SK-N-SH (cell line): ENCODE measurements around the gene ARAP1. TPM values are rescaled to one million over a fixed set of nuclear protein-coding genes. Genes with fewer than 3 reads are reported as not detected.

Experiments
- CTCF ChIA-PET: fragments of 300-600, 350-600 bp; formaldehyde crosslinking; extraction: SDS; loops from one replicate; lab custom pipeline; 2021; lab: Yijun Ruan, JAX
- POLR2A ChIA-PET: fragments of 350-600 bp; sonication (Branson Sonifier 250); formaldehyde crosslinking; extraction: SDS; loops from one replicate; lab custom pipeline; 2020; ENCODE audit warnings: antibody characterized with exemption, inconsistent platforms; lab: Yijun Ruan, JAX
- DNase-seq: peaks from one replicate; pipeline ENCODE4 v3.0.0; 2012
- H2AFZ ChIP-seq: fragments of 200-600 bp; sonication (generic); 2 replicates; pipeline ENCODE4 v1.8.1; 2016; ENCODE audit warnings: antibody characterized with exemption, mild to moderate bottlenecking, low read depth
- H3F3A ChIP-seq: fragments of 200-600 bp; sonication (generic); replicated peaks from 2 replicates; pipeline ENCODE3; 2016; ENCODE audit warnings: antibody characterized with exemption, mild to moderate bottlenecking; ENCODE audit not compliant: insufficient read depth
- H3K27ac ChIP-seq, 2 experiments: fragments of 200-500 bp in 1 of 2; fragments of 200-600 bp in 1 of 2; sonication (Bioruptor generic) in 1 of 2; sonication (generic), shearing (Covaris generic) in 1 of 2; 2 replicates each; pipeline versions ENCODE4 v1.5.1 to v1.6.1; 2014 to 2016; ENCODE audit warnings: low read depth in 2 of 2, inconsistent platforms in 1 of 2, low read length in 1 of 2, mild to moderate bottlenecking in 1 of 2, mixed read lengths in 1 of 2
- H3K27me3 ChIP-seq: fragments of 200-600 bp; sonication (generic), shearing (Covaris generic); 2 replicates; pipeline ENCODE4 v1.6.1; 2016; ENCODE audit warnings: mixed run types; ENCODE audit not compliant: insufficient read depth
- H3K36me3 ChIP-seq, 2 experiments: fragments of 200-500 bp in 1 of 2; fragments of 200-600 bp in 1 of 2; sonication (Bioruptor generic) in 1 of 2; sonication (generic) in 1 of 2; replicated peaks in 1 of 2; 2 replicates each; pipeline versions ENCODE3 to v1.5.1; 2014 to 2016; ENCODE audit warnings: low read length in 1 of 2, mild to moderate bottlenecking in 1 of 2; ENCODE audit not compliant: insufficient read depth in 2 of 2, control insufficient read depth in 1 of 2
- H3K4me1 ChIP-seq, 2 experiments: fragments of 200-500 bp in 1 of 2; fragments of 200-600 bp in 1 of 2; sonication (Bioruptor generic) in 1 of 2; sonication (generic), shearing (Covaris generic) in 1 of 2; 2 replicates each; pipeline versions ENCODE4 v1.5.1 to v1.6.1; 2014 to 2016; ENCODE audit warnings: low read depth in 1 of 2, low read length in 1 of 2, mixed run types in 1 of 2; ENCODE audit not compliant: insufficient read depth in 2 of 2, control insufficient read depth in 1 of 2
- H3K4me2 ChIP-seq: fragments of 200-600 bp; sonication (generic), shearing (Covaris generic); 2 replicates; pipeline ENCODE4 v1.6.1; 2017; ENCODE audit warnings: mixed run types
- H3K4me3 ChIP-seq, 2 experiments: fragments of 200-500 bp in 1 of 2; fragments of 200-600 bp in 1 of 2; sonication (Bioruptor generic) in 1 of 2; sonication (generic), shearing (Covaris generic) in 1 of 2; 2 replicates each; pipeline versions ENCODE4 v1.5.1 to v1.8.1; 2014 to 2016; ENCODE audit warnings: low read depth in 2 of 2, inconsistent platforms in 1 of 2, low read length in 1 of 2, mild to moderate bottlenecking in 1 of 2, mixed read lengths in 1 of 2, moderate library complexity in 1 of 2
- H3K79me2 ChIP-seq: fragments of 200-600 bp; sonication (generic); 2 replicates; pipeline ENCODE4 v1.8.1; 2017; ENCODE audit warnings: mild to moderate bottlenecking; ENCODE audit not compliant: insufficient read depth
- H3K9ac ChIP-seq: fragments of 200-600 bp; sonication (generic); 2 replicates; pipeline ENCODE4 v1.6.1; 2017; ENCODE audit warnings: mixed run types
- H3K9me2 ChIP-seq: fragments of 200-600 bp; sonication (generic); 2 replicates; pipeline ENCODE4 v1.6.1; 2017; ENCODE audit warnings: mixed run types
- H3K9me3 ChIP-seq: fragments of 200-600 bp; sonication (generic); 2 replicates; pipeline ENCODE4 v1.6.1; 2017; ENCODE audit warnings: mixed run types, mild to moderate bottlenecking, moderate library complexity
- H4K20me1 ChIP-seq: fragments of 200-600 bp; sonication (generic); 2 replicates; pipeline ENCODE4 v1.6.1; 2017; ENCODE audit warnings: mild to moderate bottlenecking, mixed run types; ENCODE audit not compliant: insufficient read depth
- CHD2 ChIP-seq: fragments of 150-350 bp; IDR thresholded peaks from 2 replicates; pipeline ENCODE4 v1.6.1; 2018; ENCODE audit warnings: low read length; ENCODE audit not compliant: partially characterized antibody
- GABPA ChIP-seq: IDR thresholded peaks from 2 replicates; pipeline ENCODE4 v1.4.0; 2012; ENCODE audit warnings: low read depth, mild to moderate bottlenecking
- IRF3 ChIP-seq: fragments of 150-350 bp; IDR thresholded peaks from 2 replicates; pipeline ENCODE4 v1.6.1; 2016; ENCODE audit warnings: mild to moderate bottlenecking, low read depth, low read length
- MAX ChIP-seq: IDR thresholded peaks from 2 replicates; pipeline ENCODE4 v1.4.0; 2012; ENCODE audit warnings: low read depth
- MEF2A ChIP-seq: IDR thresholded peaks from 2 replicates; pipeline ENCODE4 v1.4.0; 2012; ENCODE audit warnings: low read depth, borderline replicate concordance
- NFIC ChIP-seq: IDR thresholded peaks from 2 replicates; pipeline ENCODE4 v1.4.0; 2012; ENCODE audit warnings: borderline replicate concordance
- PBX3 ChIP-seq: IDR thresholded peaks from 2 replicates; pipeline ENCODE4; 2012
- POLR2AphosphoS5 ChIP-seq: IDR thresholded peaks from 2 replicates; pipeline ENCODE4 v1.6.1; 2012; ENCODE audit warnings: low read depth, low read length
- RFX5 ChIP-seq: IDR thresholded peaks from 2 replicates; pipeline ENCODE4 v1.6.1; 2012; ENCODE audit warnings: mild to moderate bottlenecking, improper control_type of control experiment, low read length
- SMC3 ChIP-seq: IDR thresholded peaks from 2 replicates; pipeline ENCODE4 v1.6.1; 2012; ENCODE audit warnings: low read depth, low read length, improper control_type of control experiment
- TAF1 ChIP-seq: IDR thresholded peaks from 2 replicates; pipeline ENCODE4 v1.6.1; 2012; ENCODE audit warnings: low read depth, mild to moderate bottlenecking, low read length, moderate library complexity, borderline replicate concordance
- USF1 ChIP-seq: IDR thresholded peaks from 2 replicates; pipeline ENCODE4 v1.4.0; 2012; ENCODE audit warnings: low read depth, borderline replicate concordance
- YY1 ChIP-seq: IDR thresholded peaks from 2 replicates; pipeline ENCODE4 v1.4.0; 2012; ENCODE audit warnings: low read depth, mild to moderate bottlenecking
- WGBS: methylation state at CpG from one replicate; pipeline ENCODE4 v1.1.6; 2017; ENCODE audit warnings: low lambda C conversion rate; 5-methylcytosine and 5-hydroxymethylcytosine counted together
- polyA plus RNA-seq, 3 experiments: library from polyadenylated mRNA; depleted of rRNA; stranded (reverse); fragments of >200 nt; gene quantifications; 2 replicates each; pipeline ENCODE4 v1.2.3, GENCODE V29; 2012

Gene ARAP1
- polyA plus RNA-seq, 1 of the 3 experiments (the other 2 are of a cell fraction): 56.6 TPM

GRCh38 chr11:72745925-72746550 is 6.2 kb downstream of the ARAP1 start:
- ChIA-PET CTCF (interaction anchor here (0.7 to 4.0 kb wide), 7 partner anchors 9 to 543 kb away, joined by 3 to 20 read pairs (median 3); partner anchors contain the start of gene STARD10), POLR2A (interaction anchor here (1.0 kb wide), 1 partner anchor 23 kb away, joined by 5 read pairs; no protein-coding TSS in a partner anchor)
- H3K27me3 ChIP-seq: no peaks in the 10 kb centered on the region
- H3K4me2 ChIP-seq: no peak overlapping the region
- peaks cover 24% of the 10 kb centered on the region; the same call in 1 of the 2 replicates for H3K79me2 ChIP-seq
- H3K27ac ChIP-seq: peak overlapping the region in 1 of 2 experiments; percentile 77; a peak in 1 of 4 replicates
- H3K9ac ChIP-seq: no peak overlapping the region
- 75% methylated on average over 8 of the region's 11 CpGs for WGBS
- H3K4me3 ChIP-seq: no peak overlapping the region
- no peaks in the 10 kb centered on the region for H3F3A ChIP-seq
- no peaks in the 10 kb centered on the region for H3K9me3 ChIP-seq
- H4K20me1 ChIP-seq: no peaks in the 10 kb centered on the region; the same call in 1 of the 2 replicates
- peak; percentile 71 for DNase-seq
- no peaks in the 10 kb centered on the region for H3K36me3 ChIP-seq
- no peaks in the 10 kb centered on the region for H3K9me2 ChIP-seq
- peaks cover 0 to 60% of the 10 kb centered on the region in 2 experiments; a peak in 2 of 4 replicates for H3K4me1 ChIP-seq
- H2AFZ ChIP-seq: no peak overlapping the region
- TF ChIP-seq PBX3: no peak
- TF ChIP-seq POLR2AphosphoS5: no peak
- TF ChIP-seq MAX: no peak
- no peak for TF ChIP-seq YY1
- no peak for TF ChIP-seq RFX5
- no peak for TF ChIP-seq CHD2
- no peak for TF ChIP-seq TAF1
- no peak for TF ChIP-seq IRF3
- no peak for TF ChIP-seq NFIC
- no peak for TF ChIP-seq MEF2A
- TF ChIP-seq SMC3: no peak
- TF ChIP-seq GABPA: no peak

- H3K27me3 ChIP-seq: no peaks in the 10 kb centered on the region
- H3K9ac ChIP-seq: no peak overlapping the region
- H3K4me1 ChIP-seq: peaks cover 0 to 61% of the 10 kb centered on the region in 2 experiments; a peak in 2 of 4 replicates
- no peak for TF ChIP-seq USF1
- no peak for TF ChIP-seq PBX3
- H3F3A ChIP-seq: no peaks in the 10 kb centered on the region
- ChIA-PET POLR2A (no interaction called here), CTCF (interaction anchor here (1.4 to 4.0 kb wide), 3 partner anchors 8 to 48 kb away, joined by 3 to 20 read pairs (median 15); partner anchors contain the start of gene STARD10)
- no peak overlapping the region for H3K4me2 ChIP-seq
- peaks cover 19% of the 10 kb centered on the region; the same call in 1 of the 2 replicates for H3K79me2 ChIP-seq
- H3K9me2 ChIP-seq: no peaks in the 10 kb centered on the region
- no peak overlapping the region for H2AFZ ChIP-seq
- no peaks in the 10 kb centered on the region for H3K9me3 ChIP-seq
- DNase-seq: no peak
- peak overlapping the region in 1 of 2 experiments; percentile 77; a peak in 1 of 4 replicates for H3K27ac ChIP-seq
- no CpG with 5 or more reads among the region's 5 CpGs for WGBS
- no peak overlapping the region for H3K4me3 ChIP-seq
- no peaks in the 10 kb centered on the region; the same call in 1 of the 2 replicates for H4K20me1 ChIP-seq
- H3K36me3 ChIP-seq: no peaks in the 10 kb centered on the region
These were observed 6.7 kb downstream of the ARAP1 start for GRCh38 chr11:72745511-72745910.
